Gastrocnemius medialis (tissue), 4 donors: ENCODE measurements around the gene TFDP2. TPM values are rescaled to one million over a fixed set of nuclear protein-coding genes. Genes with fewer than 3 reads are reported as not detected.
"Not testable (repeated sequence)": the region's sequence is repeated elsewhere in the genome, so short reads cannot be mapped to it uniquely, and the experiment has no call there.

Source experiments
- ATAC-seq, 2 donors: fragments of 150-250 bp; one replicate each; pipeline ENCODE4 v1.9.1; 2016
- DNase-seq, 2 donors: peaks; one replicate each; pipeline ENCODE4 v3.0.0-alpha.2; 2019
- H3K27ac ChIP-seq, 4 donors: fragments of 200-600 bp; sonication (generic); 1 replicate in 1 of 4; 2 replicates in 3 of 4; pipeline ENCODE4 v1.5.1; 2016 to 2018; ENCODE audit warnings: mild to moderate bottlenecking in 2 of 4, moderate library complexity in 1 of 4
- H3K27me3 ChIP-seq, 3 donors: fragments of 200-600 bp; sonication (generic) in 2 of 3; 1 replicate in 1 of 3; 2 replicates in 2 of 3; pipeline versions ENCODE4 v1.5.1 to v1.6.0; 2016 to 2019; ENCODE audit warnings: mild to moderate bottlenecking in 1 of 3, moderate library complexity in 1 of 3
- H3K36me3 ChIP-seq, 2 donors: fragments of 200-600 bp; sonication (generic) in 1 of 2; one replicate each; pipeline ENCODE4 v1.5.1; 2017 to 2018
- H3K4me1 ChIP-seq, 2 donors: fragments of 200-600 bp; sonication (generic) in 1 of 2; one replicate each; pipeline ENCODE4 v1.5.1; 2016 to 2017; ENCODE audit warnings: mild to moderate bottlenecking in 2 of 2
- H3K4me3 ChIP-seq, 4 donors: fragments of 200-600 bp; sonication (generic) in 3 of 4; 1 replicate in 1 of 4; 2 replicates in 3 of 4; pipeline ENCODE4 v1.5.1; 2016 to 2019; ENCODE audit warnings: mild to moderate bottlenecking in 2 of 4
- H3K9me3 ChIP-seq, 3 donors: fragments of 200-600 bp; sonication (generic) in 2 of 3; 1 replicate in 1 of 3; 2 replicates in 2 of 3; pipeline ENCODE4 v1.5.1; 2016 to 2019
- CTCF ChIP-seq, 5 experiments: fragments of 450-650 bp in 3 of 5; fragments of 200-600 bp in 2 of 5; sonication (generic) in 2 of 5; IDR thresholded peaks in 4 of 5; conservative IDR thresholded peaks in 1 of 5; 1 replicate in 4 of 5; 2 replicates in 1 of 5; pipeline ENCODE4 v1.5.1; 2016 to 2019; ENCODE audit warnings: antibody characterized with exemption in 5 of 5, mild to moderate bottlenecking in 3 of 5, moderate library complexity in 3 of 5
- POLR2A ChIP-seq, 2 donors: fragments of 450-650 bp; IDR thresholded peaks; one replicate each; pipeline ENCODE4 v1.6.1; 2017; ENCODE audit warnings: antibody characterized with exemption in 2 of 2, mild to moderate bottlenecking in 2 of 2, moderate library complexity in 2 of 2
- in situ Hi-C, 4 donors: fragments of 200-750 bp; cut with MboI; loops; one replicate each; pipeline versions ENCODE4 v1.15.0 to v1.8.0; 2017; ENCODE audit warnings: low sequenced_read_pairs in 4 of 4
- intact Hi-C: fragments of 100-400 bp; cut with DNase I; formaldehyde crosslinking; loops from one replicate; pipeline ENCODE4 v1.15.1; 2023; ENCODE audit warnings: low total_unique reads
- total RNA-seq, 4 donors: library from RNA; depleted of rRNA; stranded (reverse); fragments of >200 nt; gene quantifications; one replicate each; pipeline versions ENCODE4 v1.1.0 to v1.2.3, GENCODE V29; 2016

TFDP2 gene
- total RNA-seq, 4 donors from 2014 or later, result 43.0 to 125 (median 52.4) TPM

GRCh38 chr3:142081178-142081577 lies 68.2 kb downstream of the TFDP2 start:
- no peak for DNase-seq
- ATAC-seq, result no peak
- Histone ChIP-seq H3K9me3 (no peaks in the 10 kb centered on the region), H3K27ac (no peak overlapping the region), H3K36me3 (peaks cover 0 to 5% of the 10 kb centered on the region in 2 donors), H3K4me1 (no peaks in the 10 kb centered on the region), H3K27me3 (no peaks in the 10 kb centered on the region), H3K4me3 (no peak overlapping the region)
- intact Hi-C loops, result no loop called here
- in situ Hi-C loops, result no loop called here
- TF ChIP-seq CTCF (IDR thresholded peaks at IDR 0.05 in 4 of 5, conservative IDR thresholded peaks at IDR 0.05 in 1 of 5) (no peak), POLR2A (IDR thresholded peaks at IDR 0.05) (no peak)

DNA sequence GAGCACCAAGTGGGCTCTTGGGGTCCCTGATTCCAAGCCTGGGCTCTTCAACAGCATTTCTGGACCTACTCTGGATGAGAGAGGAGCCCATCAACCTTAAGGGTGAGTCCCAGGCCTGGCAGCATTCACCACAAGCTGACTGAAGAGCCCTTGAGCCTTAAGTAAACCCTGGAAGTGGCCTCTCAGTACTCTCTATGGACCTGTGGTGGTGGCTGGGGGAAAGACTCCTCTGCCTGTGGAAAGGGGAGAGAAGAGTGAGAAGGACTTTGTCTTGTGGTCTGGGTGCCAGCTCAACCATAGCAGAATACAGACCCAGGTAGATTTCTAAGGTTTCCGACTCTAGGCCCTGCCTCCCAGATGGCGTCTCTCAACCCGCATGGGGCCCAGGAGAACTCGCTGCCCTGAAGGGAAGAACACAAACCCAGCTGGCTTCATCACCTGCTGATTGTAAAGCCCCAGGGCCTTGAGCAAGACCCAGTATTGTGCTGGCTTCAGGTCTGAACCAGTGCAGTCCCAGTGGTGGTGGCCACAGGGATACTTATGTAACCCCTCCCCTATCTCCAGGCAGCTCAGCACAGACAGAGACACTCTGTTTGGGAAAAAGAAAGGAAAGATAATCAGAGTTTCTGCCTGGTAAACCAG lies 71.4 kb downstream of the TFDP2 start:
- in situ Hi-C loops, result no loop called here
- no peaks in the 10 kb centered on the region for H3K4me1 ChIP-seq
- intact Hi-C loops, result no loop called here
- ATAC-seq (no peak), DNase-seq (no peak)
- no peak overlapping the region for H3K27ac ChIP-seq
- H3K27me3 ChIP-seq, result no peaks in the 10 kb centered on the region
- no peaks in the 10 kb centered on the region for H3K9me3 ChIP-seq
- peaks cover 0 to 5% of the 10 kb centered on the region in 2 donors for H3K36me3 ChIP-seq
- H3K4me3 ChIP-seq, result no peak overlapping the region
- TF ChIP-seq CTCF (IDR thresholded peaks at IDR 0.05 in 4 of 5, conservative IDR thresholded peaks at IDR 0.05 in 1 of 5) (no peak), POLR2A (IDR thresholded peaks at IDR 0.05) (no peak)

GRCh38 chr3:142077155-142077858 lies 72.0 kb downstream of the TFDP2 start:
- Histone ChIP-seq H3K36me3 (peaks cover 0 to 5% of the 10 kb centered on the region in 2 donors), H3K4me3 (no peak overlapping the region), H3K27ac (no peak overlapping the region), H3K27me3 (no peaks in the 10 kb centered on the region), H3K4me1 (no peaks in the 10 kb centered on the region), H3K9me3 (no peaks in the 10 kb centered on the region)
- DNase-seq, result no peak
- ATAC-seq, result no peak
- in situ Hi-C loops (no loop called here), intact Hi-C loops (no loop called here)
- TF ChIP-seq POLR2A (IDR thresholded peaks at IDR 0.05) (no peak), CTCF (IDR thresholded peaks at IDR 0.05 in 4 of 5, conservative IDR thresholded peaks at IDR 0.05 in 1 of 5) (no peak)

- DNase-seq, H3K27me3 ChIP-seq, H3K36me3 ChIP-seq, in situ Hi-C loops, H3K4me1 ChIP-seq, intact Hi-C loops, H3K9me3 ChIP-seq, H3K4me3 ChIP-seq, H3K27ac ChIP-seq, ATAC-seq: not testable (repeated sequence)
Observed at GRCh38 chr3:142075656-142076055, 73.7 kb downstream of the TFDP2 start.

GRCh38 chr3:142072816-142073215 lies 76.5 kb downstream of the TFDP2 start:
- no peaks in the 10 kb centered on the region for H3K9me3 ChIP-seq
- in situ Hi-C loops (no loop called here), intact Hi-C loops (no loop called here)
- ATAC-seq (no peak), DNase-seq (no peak)
- no peaks in the 10 kb centered on the region for H3K4me1 ChIP-seq
- H3K27ac ChIP-seq, result no peak overlapping the region
- no peaks in the 10 kb centered on the region for H3K27me3 ChIP-seq
- TF ChIP-seq CTCF (IDR thresholded peaks at IDR 0.05 in 4 of 5, conservative IDR thresholded peaks at IDR 0.05 in 1 of 5), result no peak
- no peak for TF ChIP-seq POLR2A (IDR thresholded peaks at IDR 0.05)
- no peak overlapping the region for H3K4me3 ChIP-seq
- no peaks in the 10 kb centered on the region for H3K36me3 ChIP-seq
